Measurements from ENCODE around the gene ABCC12.

- TF ChIP-seq CTCF (IDR thresholded peaks at IDR 0.05; ENCODE audit: extremely low read depth in 1 of 2, insufficient read depth in 1 of 2, low read depth in 1 of 2, low read length in 2 of 2) (no peak), EZH2 (IDR thresholded peaks at IDR 0.05; ENCODE audit: borderline replicate concordance, low read depth, low read length, severe bottlenecking) (no peak), POLR2A (IDR thresholded peaks at IDR 0.05; ENCODE audit: low read depth, low read length) (no peak), POLR2AphosphoS5 (IDR thresholded peaks at IDR 0.05; ENCODE audit: insufficient read depth, low read depth, low read length) (no peak)
Observed at GRCh38 chr16:48155926-48156789, at the start of gene ABCC12.

Measured in endothelial cell of umbilical vein (primary cell).